Measurements from ENCODE around the gene RERE.

RERE gene

DNA sequence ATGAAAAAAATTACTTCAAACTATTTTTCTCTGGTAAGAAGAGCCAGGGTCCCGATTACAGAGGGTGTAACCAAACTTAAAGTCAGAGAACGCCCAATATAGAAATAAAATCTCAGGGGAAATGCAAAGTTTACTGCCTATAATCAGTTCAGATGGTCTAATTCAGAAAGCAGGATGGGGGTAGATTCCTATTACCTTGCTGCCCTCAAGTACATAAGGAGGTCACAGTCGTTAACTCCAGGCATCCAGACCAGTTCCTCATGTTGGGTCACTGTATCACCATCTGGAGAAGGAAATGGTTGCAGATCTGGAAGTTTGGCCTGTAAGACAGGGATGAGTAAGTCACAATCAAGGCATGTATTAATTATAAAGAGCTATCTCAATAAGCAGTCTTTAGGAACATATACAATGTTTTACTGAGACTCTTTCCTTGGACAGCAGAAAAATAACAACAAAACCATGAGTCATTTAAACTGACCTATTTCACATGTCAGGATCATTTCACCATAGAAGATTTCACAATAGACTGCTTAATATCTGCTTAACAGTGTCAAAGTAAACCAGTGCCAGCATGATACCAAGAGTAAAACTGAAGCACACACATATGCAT, 320.1 kb downstream of the RERE start (continued):
- no peak for TF ChIP-seq ZNF426 (tag by site-specific recombination; IDR thresholded peaks at IDR 0.05)
- TF ChIP-seq GLIS1 (tag by site-specific recombination; IDR thresholded peaks at IDR 0.05), result no peak
- TF ChIP-seq MYNN (tag by site-specific recombination; IDR thresholded peaks at IDR 0.05; ENCODE audit: borderline replicate concordance), result no peak
- TF ChIP-seq ZNF701 (tag by site-specific recombination; IDR thresholded peaks at IDR 0.05), result no peak
- no peak for TF ChIP-seq ZNF211 (tag by site-specific recombination; IDR thresholded peaks at IDR 0.05; ENCODE audit: low read depth)

DNA sequence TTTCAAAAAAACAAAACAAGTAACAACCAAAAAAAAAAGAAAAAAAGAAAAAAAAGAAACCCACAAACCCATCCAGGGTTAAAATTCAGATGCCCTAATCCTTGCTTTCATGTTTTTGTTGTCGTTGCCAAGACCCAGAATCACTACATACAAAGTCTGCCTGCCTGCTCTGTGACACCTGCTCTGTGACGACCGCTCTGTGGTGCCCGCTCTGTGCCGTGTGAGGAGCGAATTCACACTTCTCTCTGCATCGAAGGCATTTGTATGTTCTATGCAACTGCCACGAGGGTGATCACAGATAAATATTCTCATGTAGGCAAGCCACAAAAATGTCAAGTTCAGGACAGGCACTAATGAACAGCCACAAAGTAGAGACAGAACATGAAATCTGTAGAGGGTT, 321.0 kb downstream of the RERE start:
- ChIA-PET POLR2A (no interaction called here), CTCF (no interaction called here)
- H3K9me3 ChIP-seq (ENCODE audit: control insufficient read depth, insufficient read depth, low read depth, low read length), result no peaks in the 10 kb centered on the region
- TF ChIP-seq ZNF530 (tag by site-specific recombination; IDR thresholded peaks at IDR 0.05; ENCODE audit: low read depth), result no peak
- TF ChIP-seq ZNF660 (tag by site-specific recombination; IDR thresholded peaks at IDR 0.05), result no peak
- TF ChIP-seq GLI2 (tag by site-specific recombination; IDR thresholded peaks at IDR 0.05; ENCODE audit: borderline replicate concordance, low read depth), result no peak
- TF ChIP-seq, protein P1, sequence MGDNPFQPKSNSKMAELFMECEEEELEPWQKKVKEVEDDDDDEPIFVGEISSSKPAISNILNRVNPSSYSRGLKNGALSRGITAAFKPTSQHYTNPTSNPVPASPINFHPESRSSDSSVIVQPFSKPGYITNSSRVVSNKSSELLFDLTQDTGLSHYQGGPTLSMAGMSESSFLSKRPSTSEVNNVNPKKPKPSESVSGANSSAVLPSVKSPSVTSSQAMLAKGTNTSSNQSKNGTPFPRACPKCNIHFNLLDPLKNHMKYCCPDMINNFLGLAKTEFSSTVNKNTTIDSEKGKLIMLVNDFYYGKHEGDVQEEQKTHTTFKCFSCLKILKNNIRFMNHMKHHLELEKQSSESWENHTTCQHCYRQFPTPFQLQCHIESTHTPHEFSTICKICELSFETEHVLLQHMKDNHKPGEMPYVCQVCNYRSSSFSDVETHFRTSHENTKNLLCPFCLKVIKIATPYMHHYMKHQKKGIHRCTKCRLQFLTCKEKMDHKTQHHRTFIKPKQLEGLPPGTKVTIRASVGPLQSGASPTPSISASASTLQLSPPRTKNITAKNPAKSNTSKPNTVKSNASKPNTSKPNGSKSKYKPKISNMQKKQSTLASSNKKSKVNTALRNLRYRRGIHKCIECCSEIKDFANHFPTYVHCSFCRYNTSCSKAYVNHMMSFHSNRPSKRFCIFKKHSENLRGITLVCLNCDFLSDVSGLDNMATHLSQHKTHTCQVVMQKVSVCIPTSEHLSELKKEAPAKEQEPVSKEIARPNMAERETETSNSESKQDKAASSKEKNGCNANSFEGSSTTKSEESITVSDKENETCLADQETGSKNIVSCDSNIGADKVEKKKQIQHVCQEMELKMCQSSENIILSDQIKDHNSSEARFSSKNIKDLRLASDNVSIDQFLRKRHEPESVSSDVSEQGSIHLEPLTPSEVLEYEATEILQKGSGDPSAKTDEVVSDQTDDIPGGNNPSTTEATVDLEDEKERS (tag by site-specific recombination; IDR thresholded peaks at IDR 0.05), result no peak
- TF ChIP-seq ZNF138 (tag by site-specific recombination; IDR thresholded peaks at IDR 0.05; ENCODE audit: borderline replicate concordance), result no peak
- no peak for TF ChIP-seq ZNF416 (tag by site-specific recombination; IDR thresholded peaks at IDR 0.05)
- no peak for TF ChIP-seq ZNF211 (tag by site-specific recombination; IDR thresholded peaks at IDR 0.05; ENCODE audit: low read depth)
- TF ChIP-seq, protein P2, sequence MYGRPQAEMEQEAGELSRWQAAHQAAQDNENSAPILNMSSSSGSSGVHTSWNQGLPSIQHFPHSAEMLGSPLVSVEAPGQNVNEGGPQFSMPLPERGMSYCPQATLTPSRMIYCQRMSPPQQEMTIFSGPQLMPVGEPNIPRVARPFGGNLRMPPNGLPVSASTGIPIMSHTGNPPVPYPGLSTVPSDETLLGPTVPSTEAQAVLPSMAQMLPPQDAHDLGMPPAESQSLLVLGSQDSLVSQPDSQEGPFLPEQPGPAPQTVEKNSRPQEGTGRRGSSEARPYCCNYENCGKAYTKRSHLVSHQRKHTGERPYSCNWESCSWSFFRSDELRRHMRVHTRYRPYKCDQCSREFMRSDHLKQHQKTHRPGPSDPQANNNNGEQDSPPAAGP (tag by site-specific recombination; IDR thresholded peaks at IDR 0.05), result no peak
- peaks cover 19 to 35% of the 10 kb centered on the region in 2 experiments for H3K36me3 ChIP-seq (ENCODE audit: control insufficient read depth in 2 of 2, insufficient read depth in 1 of 2, low read length in 2 of 2)
- no peak overlapping the region for H3K27ac ChIP-seq (ENCODE audit: extremely low read depth, low read depth, low read length)
- no peak overlapping the region for H3K4me3 ChIP-seq (ENCODE audit: low read depth, low read length)
- H3K4me1 ChIP-seq (ENCODE audit: control insufficient read depth, insufficient read depth, low read length), result no peaks in the 10 kb centered on the region

DNA sequence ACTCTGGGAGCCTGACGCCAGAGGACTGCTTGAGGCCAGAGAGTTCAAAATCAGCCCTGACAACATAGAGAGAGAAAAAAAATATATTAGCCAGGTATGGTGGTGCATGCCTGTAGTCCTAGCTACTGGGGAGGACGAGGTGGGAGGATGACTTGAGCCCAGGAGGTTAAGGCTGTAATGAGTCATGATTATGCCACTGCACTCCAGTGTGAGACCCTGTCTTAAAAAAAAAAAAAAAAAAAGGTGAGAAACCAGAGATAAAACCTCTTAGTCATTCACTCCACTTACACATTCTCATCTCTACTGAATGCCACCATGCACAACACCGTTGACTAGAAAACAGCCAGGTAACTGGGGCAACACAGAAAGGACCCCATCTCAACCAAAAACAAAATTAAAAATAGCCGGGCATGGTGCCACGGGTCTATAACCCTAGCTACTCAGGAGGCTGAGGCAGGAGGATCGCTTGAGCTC, 321.5 kb downstream of the RERE start:
- no peak overlapping the region for H3K4me3 ChIP-seq (ENCODE audit: low read depth, low read length)
- POLR2A ChIA-PET, result no interaction called here
- CTCF ChIA-PET, result no interaction called here
- H3K4me1 ChIP-seq (ENCODE audit: control insufficient read depth, insufficient read depth, low read length), result no peaks in the 10 kb centered on the region
- H3K36me3 ChIP-seq (ENCODE audit: control insufficient read depth in 2 of 2, insufficient read depth in 1 of 2, low read length in 2 of 2), result peaks cover 19 to 35% of the 10 kb centered on the region in 2 experiments
- no peaks in the 10 kb centered on the region for H3K9me3 ChIP-seq (ENCODE audit: control insufficient read depth, insufficient read depth, low read depth, low read length)
- H3K27ac ChIP-seq (ENCODE audit: extremely low read depth, low read depth, low read length), result no peak overlapping the region
- TF ChIP-seq ZSCAN30 (tag by site-specific recombination; IDR thresholded peaks at IDR 0.05), result no peak
- TF ChIP-seq ZNF510 (tag by site-specific recombination; IDR thresholded peaks at IDR 0.05; ENCODE audit: insufficient replicate concordance), result no peak
- TF ChIP-seq ZNF624 (tag by site-specific recombination; IDR thresholded peaks at IDR 0.05), result no peak
- TF ChIP-seq, protein P3, sequence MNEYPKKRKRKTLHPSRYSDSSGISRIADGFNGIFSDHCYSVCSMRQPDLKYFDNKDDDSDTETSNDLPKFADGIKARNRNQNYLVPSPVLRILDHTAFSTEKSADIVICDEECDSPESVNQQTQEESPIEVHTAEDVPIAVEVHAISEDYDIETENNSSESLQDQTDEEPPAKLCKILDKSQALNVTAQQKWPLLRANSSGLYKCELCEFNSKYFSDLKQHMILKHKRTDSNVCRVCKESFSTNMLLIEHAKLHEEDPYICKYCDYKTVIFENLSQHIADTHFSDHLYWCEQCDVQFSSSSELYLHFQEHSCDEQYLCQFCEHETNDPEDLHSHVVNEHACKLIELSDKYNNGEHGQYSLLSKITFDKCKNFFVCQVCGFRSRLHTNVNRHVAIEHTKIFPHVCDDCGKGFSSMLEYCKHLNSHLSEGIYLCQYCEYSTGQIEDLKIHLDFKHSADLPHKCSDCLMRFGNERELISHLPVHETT (tag by site-specific recombination; IDR thresholded peaks at IDR 0.05), result 0 out of 2 replicates have a peak, but pooled peaks have one; percentile 61
- TF ChIP-seq SETDB1 (IDR thresholded peaks at IDR 0.05; ENCODE audit: insufficient read length, low read length), result peak; percentile 46
- TF ChIP-seq ZNF24 (tag by site-specific recombination; IDR thresholded peaks at IDR 0.05), result no peak
- peak; percentile 14; the same call in 1 of the 2 replicates for TF ChIP-seq KLF8 (tag by site-specific recombination; IDR thresholded peaks at IDR 0.05)
- no peak for TF ChIP-seq ZNF423 (tag by site-specific recombination; IDR thresholded peaks at IDR 0.05)
- TF ChIP-seq, protein P4, sequence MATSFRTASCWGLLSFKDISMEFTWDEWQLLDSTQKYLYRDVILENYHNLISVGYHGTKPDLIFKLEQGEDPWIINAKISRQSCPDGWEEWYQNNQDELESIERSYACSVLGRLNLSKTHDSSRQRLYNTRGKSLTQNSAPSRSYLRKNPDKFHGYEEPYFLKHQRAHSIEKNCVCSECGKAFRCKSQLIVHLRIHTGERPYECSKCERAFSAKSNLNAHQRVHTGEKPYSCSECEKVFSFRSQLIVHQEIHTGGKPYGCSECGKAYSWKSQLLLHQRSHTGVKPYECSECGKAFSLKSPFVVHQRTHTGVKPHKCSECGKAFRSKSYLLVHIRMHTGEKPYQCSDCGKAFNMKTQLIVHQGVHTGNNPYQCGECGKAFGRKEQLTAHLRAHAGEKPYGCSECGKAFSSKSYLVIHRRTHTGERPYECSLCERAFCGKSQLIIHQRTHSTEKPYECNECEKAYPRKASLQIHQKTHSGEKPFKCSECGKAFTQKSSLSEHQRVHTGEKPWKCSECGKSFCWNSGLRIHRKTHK (tag by site-specific recombination; IDR thresholded peaks at IDR 0.05), result no peak
- TF ChIP-seq, protein P5, sequence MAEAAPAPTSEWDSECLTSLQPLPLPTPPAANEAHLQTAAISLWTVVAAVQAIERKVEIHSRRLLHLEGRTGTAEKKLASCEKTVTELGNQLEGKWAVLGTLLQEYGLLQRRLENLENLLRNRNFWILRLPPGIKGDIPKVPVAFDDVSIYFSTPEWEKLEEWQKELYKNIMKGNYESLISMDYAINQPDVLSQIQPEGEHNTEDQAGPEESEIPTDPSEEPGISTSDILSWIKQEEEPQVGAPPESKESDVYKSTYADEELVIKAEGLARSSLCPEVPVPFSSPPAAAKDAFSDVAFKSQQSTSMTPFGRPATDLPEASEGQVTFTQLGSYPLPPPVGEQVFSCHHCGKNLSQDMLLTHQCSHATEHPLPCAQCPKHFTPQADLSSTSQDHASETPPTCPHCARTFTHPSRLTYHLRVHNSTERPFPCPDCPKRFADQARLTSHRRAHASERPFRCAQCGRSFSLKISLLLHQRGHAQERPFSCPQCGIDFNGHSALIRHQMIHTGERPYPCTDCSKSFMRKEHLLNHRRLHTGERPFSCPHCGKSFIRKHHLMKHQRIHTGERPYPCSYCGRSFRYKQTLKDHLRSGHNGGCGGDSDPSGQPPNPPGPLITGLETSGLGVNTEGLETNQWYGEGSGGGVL (tag by site-specific recombination; IDR thresholded peaks at IDR 0.05), result no peak
- no peak for TF ChIP-seq ZBTB17 (tag by site-specific recombination; IDR thresholded peaks at IDR 0.05)
- peak; percentile 27; the same call in 1 of the 2 replicates for TF ChIP-seq ZNF629 (tag by site-specific recombination; IDR thresholded peaks at IDR 0.05)
- no peak for TF ChIP-seq ZNF248 (tag by site-specific recombination; IDR thresholded peaks at IDR 0.05)

Measured in HEK293 (cell line).